HG03095 (cell line): ENCODE data around the gene TNIK.

Experiments used
- ATAC-seq: cut with Tn5 transposase; IDR thresholded peaks from one replicate; pipeline ENCODE4 v1.9.1; 2021; ENCODE audit warnings: moderate library complexity; ENCODE audit not compliant: unreplicated experiment

Gene TNIK

GRCh38 chr3:171066206-171066605, 394.0 kb downstream of the TNIK start:
- ATAC-seq, result no peak

- no peak for ATAC-seq
Measured at GRCh38 chr3:171065732-171066131, 394.5 kb downstream of the TNIK start.

GRCh38 chr3:171064461-171064860, 395.7 kb downstream of the TNIK start:
- no peak for ATAC-seq

GRCh38 chr3:171061749-171062148, 398.5 kb downstream of the TNIK start:
- no peak for ATAC-seq

- ATAC-seq, result no peak
Measured at GRCh38 chr3:171059978-171060377, 400.2 kb downstream of the TNIK start.

GRCh38 chr3:171058873-171059603, 401.2 kb downstream of the TNIK start:
- ATAC-seq, result no peak

- ATAC-seq, result no peak
Measured at GRCh38 chr3:171058058-171058457, 402.1 kb downstream of the TNIK start.

- ATAC-seq, result no peak
Measured at GRCh38 chr3:171057072-171057471, 403.1 kb downstream of the TNIK start.

- ATAC-seq, result no peak
Measured at GRCh38 chr3:171056528-171056927, 403.7 kb downstream of the TNIK start.

- no peak for ATAC-seq
Measured at GRCh38 chr3:171055336-171056178, 404.6 kb downstream of the TNIK start.

GRCh38 chr3:171054921-171055320, 405.3 kb downstream of the TNIK start:
- ATAC-seq, result no peak

- ATAC-seq, result no peak
Measured at GRCh38 chr3:171054231-171054630, 406.0 kb downstream of the TNIK start.

- ATAC-seq, result peak; percentile 89
Measured at GRCh38 chr3:171049861-171050444, 410.3 kb downstream of the TNIK start.

GRCh38 chr3:171046760-171047159, 413.4 kb downstream of the TNIK start:
- ATAC-seq, result no peak

- no peak for ATAC-seq
Measured at GRCh38 chr3:171044835-171045793, 415.1 kb downstream of the TNIK start.

- no peak for ATAC-seq
Measured at GRCh38 chr3:171044384-171044783, 415.8 kb downstream of the TNIK start.

- ATAC-seq, result no peak
Measured at GRCh38 chr3:171039674-171040073, 420.5 kb downstream of the TNIK start.

- ATAC-seq, result no peak
Measured at GRCh38 chr3:171038342-171038741, 421.9 kb downstream of the TNIK start.

- no peak for ATAC-seq
Measured at GRCh38 chr3:171028779-171029232, 431.4 kb downstream of the TNIK start.

- no peak for ATAC-seq
Measured at GRCh38 chr3:171028025-171028778, 432.0 kb downstream of the TNIK start.
